ENCODE results near the gene TBC1D12.

DNA sequence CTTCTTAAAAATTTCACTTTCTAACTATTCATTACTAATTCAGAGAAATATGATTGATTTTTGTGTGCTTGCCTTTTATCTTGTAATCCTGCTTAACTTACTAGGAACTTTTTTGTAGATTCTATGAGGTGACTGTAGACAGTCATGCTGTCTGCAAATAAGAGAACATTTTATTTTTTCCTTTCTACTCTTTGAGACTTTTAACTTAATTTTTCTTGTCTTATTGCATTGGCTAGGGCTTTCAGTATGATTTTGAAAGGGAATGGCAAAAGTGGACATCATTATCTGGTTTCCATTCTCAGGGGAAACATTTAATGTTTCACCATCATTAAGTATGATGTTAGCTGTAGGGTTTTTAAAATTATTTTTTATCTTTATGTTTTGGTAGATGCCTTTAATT lies 23.6 kb downstream of the TBC1D12 start:
- TF ChIP-seq, protein P1, sequence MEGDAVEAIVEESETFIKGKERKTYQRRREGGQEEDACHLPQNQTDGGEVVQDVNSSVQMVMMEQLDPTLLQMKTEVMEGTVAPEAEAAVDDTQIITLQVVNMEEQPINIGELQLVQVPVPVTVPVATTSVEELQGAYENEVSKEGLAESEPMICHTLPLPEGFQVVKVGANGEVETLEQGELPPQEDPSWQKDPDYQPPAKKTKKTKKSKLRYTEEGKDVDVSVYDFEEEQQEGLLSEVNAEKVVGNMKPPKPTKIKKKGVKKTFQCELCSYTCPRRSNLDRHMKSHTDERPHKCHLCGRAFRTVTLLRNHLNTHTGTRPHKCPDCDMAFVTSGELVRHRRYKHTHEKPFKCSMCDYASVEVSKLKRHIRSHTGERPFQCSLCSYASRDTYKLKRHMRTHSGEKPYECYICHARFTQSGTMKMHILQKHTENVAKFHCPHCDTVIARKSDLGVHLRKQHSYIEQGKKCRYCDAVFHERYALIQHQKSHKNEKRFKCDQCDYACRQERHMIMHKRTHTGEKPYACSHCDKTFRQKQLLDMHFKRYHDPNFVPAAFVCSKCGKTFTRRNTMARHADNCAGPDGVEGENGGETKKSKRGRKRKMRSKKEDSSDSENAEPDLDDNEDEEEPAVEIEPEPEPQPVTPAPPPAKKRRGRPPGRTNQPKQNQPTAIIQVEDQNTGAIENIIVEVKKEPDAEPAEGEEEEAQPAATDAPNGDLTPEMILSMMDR (IDR thresholded peaks at IDR 0.05; ENCODE audit: borderline replicate concordance, extremely low read depth, low read length, poor library complexity, severe bottlenecking): no peak
- TF ChIP-seq EZH2 (IDR thresholded peaks at IDR 0.05; ENCODE audit: borderline replicate concordance, low read depth, low read length, severe bottlenecking): no peak

Data from DND-41 (cell line).